Measurements from ENCODE around the gene SDK2.

SDK2 gene

DNA sequence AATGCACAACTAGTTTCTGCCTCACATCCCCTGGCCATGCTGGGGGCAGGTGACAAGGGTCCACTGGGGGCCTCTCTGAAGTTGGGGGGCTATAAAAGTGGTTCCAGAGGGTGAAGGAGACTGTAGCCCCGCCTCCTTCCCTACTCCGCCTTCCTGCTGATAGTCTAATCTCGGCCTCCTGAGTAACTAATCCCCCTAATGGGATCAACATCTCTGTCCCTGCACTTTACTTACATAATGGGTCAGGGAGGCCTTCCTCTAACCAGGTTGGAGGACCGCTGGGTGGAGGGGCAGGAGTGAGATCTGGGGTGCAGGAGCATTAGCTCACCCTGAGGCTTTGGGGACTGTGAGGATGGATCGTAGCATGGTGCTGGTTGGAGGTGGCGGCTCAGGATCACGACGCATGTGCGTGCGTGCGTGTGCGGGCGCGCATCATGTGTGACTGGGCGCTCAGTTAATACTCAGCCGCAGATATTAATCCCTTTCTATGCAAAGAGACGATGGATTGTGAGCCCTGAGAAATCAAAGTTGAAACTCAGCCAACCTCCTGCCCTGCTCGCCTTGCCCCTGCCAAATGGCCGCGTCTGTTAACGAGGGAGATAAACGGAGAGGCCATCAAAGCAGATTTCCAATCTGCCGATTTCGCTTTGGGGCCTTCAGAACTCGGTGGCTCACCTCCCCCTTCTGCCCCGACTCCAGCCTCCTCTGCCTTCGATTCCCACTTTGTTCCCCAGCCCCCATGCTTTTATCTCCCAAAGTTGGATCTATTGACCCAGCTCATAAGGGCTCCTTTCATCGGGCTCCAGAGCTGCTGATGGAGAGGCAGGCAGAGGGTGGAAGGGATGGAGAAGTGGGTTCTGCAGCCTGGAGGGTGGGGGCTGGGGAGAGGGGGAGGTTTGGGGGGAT, 107.3 kb downstream of the SDK2 start:
- TF ChIP-seq POLR2A (IDR thresholded peaks at IDR 0.05; ENCODE audit: low read depth, low read length) = no peak
- no peak for DNase-seq (ENCODE audit: insufficient read length, low spot score)
- FAIRE-seq = no peak

GRCh38 chr17:73535746-73536145, 108.5 kb downstream of the SDK2 start:
- FAIRE-seq = no peak
- TF ChIP-seq POLR2A (IDR thresholded peaks at IDR 0.05; ENCODE audit: low read depth, low read length) = no peak

GRCh38 chr17:73534209-73534909, 109.9 kb downstream of the SDK2 start:
- FAIRE-seq (no peak), DNase-seq (ENCODE audit: insufficient read length, low spot score) (no peak)
- no peak for TF ChIP-seq POLR2A (IDR thresholded peaks at IDR 0.05; ENCODE audit: low read depth, low read length)

More at GRCh38 chr17:73535746-73536145, 108.5 kb downstream of the SDK2 start:
- no peak for DNase-seq (ENCODE audit: insufficient read length, low spot score)

DNA sequence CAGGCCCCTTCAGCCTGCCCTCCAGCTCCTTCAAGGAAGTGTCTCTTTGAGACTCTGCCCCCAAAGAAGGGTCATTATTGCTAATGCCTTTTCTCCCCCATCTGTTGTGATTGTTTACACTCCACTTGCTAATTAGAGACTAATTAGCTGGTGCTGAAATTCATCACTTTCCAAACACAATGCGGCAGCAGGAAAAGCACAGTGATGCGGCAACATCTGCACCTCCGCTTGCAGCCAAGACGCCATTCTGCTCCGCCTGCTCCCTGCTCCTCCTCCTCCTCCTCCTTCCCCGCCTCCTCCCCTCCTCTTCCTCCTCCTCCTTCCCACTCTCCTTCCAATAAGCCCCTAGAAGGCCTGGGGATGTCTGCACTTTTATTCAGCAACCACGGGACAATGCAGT, 110.5 kb downstream of the SDK2 start:
- FAIRE-seq = no peak
- TF ChIP-seq POLR2A (IDR thresholded peaks at IDR 0.05; ENCODE audit: low read depth, low read length) = no peak

DNA sequence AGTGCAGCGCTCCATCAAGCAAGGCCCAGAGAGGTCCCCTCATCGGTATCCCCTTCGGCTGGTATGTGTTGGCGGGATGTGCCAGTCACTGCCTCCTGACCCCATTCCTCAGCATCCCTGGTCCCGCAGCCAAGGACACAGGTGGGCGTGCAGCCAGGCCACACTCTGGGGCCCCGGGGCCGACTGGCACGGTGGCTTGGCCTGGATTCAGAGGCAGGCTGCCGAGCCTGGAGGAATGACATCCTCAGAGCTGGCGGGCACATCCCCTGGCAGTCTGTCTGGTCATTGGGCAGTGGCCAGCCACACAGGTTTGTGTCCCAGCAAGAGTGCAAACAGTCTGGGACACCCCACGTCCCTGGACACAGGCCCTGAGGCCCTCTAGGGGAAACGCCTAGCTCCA, 111.1 kb downstream of the SDK2 start:
- TF ChIP-seq POLR2A (IDR thresholded peaks at IDR 0.05; ENCODE audit: low read depth, low read length) = no peak
- no peak for DNase-seq (ENCODE audit: insufficient read length, low spot score)
- FAIRE-seq = no peak

More for the DNA sequence above, 110.5 kb downstream of the SDK2 start:
- no peak for DNase-seq (ENCODE audit: insufficient read length, low spot score)

DNA sequence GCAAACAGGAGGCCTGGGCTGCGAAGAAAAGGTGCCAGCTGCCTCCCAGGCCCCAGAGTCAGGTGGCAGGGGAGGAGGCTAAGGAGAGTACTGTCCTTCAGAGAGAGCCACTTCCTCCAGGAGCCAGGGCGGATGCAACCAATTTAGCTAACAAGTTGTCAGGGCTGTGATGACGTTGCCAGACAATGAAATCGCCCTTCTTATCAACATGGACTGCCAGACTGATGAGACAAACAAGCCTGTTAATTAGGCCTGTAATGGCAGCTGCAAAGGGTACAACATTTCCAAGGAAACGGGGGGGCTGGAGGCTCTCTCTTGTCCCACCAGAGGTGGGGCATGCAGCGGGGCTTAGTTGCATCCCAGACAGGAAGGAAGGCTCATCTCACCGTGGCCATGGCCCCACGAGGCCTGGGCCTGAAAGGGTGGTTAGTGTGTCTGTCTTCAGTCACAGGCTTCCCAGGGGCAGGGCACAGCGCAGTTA, 111.8 kb downstream of the SDK2 start:
- DNase-seq (ENCODE audit: insufficient read length, low spot score) (no peak), FAIRE-seq (no peak)
- no peak for TF ChIP-seq POLR2A (IDR thresholded peaks at IDR 0.05; ENCODE audit: low read depth, low read length)

DNA sequence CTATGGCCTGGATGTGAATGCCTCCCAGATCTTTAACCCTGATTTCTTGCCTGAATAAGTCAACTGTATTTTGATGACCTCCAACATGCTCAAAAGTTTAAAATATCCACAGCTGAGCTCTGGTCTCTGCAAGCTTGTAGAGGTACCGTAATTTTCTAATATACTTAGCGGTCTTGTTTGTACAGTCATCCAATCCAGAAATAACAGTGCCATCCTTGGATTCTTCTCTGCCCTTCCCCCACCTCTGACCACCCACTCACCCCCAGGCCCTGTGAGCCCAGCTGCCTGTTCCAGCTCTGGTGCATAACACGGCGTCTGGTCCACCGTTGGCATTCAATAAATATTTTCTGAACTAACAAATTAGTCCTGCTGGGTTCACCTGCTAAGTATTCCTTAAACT, 113.1 kb downstream of the SDK2 start:
- no peak for TF ChIP-seq POLR2A (IDR thresholded peaks at IDR 0.05; ENCODE audit: low read depth, low read length)
- FAIRE-seq = no peak
- no peak for DNase-seq (ENCODE audit: insufficient read length, low spot score)

- TF ChIP-seq POLR2A (IDR thresholded peaks at IDR 0.05; ENCODE audit: low read depth, low read length) = no peak
- no peak for DNase-seq (ENCODE audit: insufficient read length, low spot score)
- no peak for FAIRE-seq
These were observed 115.6 kb downstream of the SDK2 start for GRCh38 chr17:73528679-73529078.

- DNase-seq (ENCODE audit: insufficient read length, low spot score) (no peak), FAIRE-seq (no peak)
- no peak for TF ChIP-seq POLR2A (IDR thresholded peaks at IDR 0.05; ENCODE audit: low read depth, low read length)
These were observed 117.3 kb downstream of the SDK2 start for GRCh38 chr17:73526952-73527351.

DNA sequence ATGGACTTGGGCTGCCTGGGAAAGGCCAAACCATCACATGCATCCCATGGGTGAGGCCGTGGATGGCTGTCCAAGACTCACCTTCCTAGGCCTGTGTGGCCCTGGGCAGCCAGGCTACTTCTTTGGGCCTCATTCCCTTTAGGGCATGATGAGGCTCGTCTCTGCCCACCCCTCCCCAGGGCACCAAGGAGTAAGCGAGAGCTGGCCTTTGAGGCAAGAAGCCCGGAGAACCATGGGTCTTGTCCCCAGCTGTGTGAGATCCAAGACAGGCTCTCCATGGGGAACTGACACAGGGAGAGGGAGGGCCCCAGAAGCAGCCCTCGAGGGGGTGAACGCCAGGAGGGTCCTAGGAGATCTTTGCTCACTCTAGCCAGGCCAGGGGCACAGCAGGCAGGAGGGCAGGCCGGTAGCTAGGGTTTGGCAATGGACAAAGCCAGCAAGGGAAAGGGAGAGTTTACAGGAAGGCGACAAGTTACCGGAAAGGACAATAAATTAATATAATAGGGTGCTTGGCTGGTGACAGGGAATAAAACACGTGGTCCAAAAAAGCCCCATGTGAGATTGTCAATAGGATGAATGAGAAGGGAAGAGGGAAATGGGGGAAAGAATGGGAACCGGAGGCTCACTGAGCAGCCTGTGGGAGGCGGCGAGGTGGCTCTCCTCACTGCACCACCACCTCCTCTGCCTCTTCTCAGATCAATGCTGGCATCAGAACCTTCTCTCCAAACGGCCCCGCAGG, 119.1 kb downstream of the SDK2 start:
- FAIRE-seq (no peak), DNase-seq (ENCODE audit: insufficient read length, low spot score) (no peak)
- no peak for TF ChIP-seq POLR2A (IDR thresholded peaks at IDR 0.05; ENCODE audit: low read depth, low read length)

DNA sequence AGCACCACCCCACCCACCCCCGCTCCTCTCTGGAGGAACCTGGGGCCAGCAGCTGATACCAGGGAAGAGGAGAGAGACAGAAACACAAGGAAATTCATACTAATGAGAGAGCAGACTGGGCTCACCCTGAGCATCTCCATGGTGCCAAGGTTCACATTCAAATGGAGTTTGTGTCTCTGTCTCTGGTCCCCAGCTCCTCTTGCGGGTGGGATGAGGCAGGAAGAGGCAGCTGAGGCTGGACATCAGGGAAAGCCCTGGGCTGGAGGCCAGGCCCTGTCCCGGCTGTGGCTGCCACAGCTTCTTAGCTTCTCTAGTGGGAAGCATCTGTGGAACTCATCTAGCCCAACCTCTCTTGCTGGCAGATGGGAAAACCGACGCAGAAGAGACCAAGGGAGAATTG, 121.5 kb downstream of the SDK2 start:
- no peak for TF ChIP-seq POLR2A (IDR thresholded peaks at IDR 0.05; ENCODE audit: low read depth, low read length)
- DNase-seq (ENCODE audit: insufficient read length, low spot score) (no peak), FAIRE-seq (no peak)

DNA sequence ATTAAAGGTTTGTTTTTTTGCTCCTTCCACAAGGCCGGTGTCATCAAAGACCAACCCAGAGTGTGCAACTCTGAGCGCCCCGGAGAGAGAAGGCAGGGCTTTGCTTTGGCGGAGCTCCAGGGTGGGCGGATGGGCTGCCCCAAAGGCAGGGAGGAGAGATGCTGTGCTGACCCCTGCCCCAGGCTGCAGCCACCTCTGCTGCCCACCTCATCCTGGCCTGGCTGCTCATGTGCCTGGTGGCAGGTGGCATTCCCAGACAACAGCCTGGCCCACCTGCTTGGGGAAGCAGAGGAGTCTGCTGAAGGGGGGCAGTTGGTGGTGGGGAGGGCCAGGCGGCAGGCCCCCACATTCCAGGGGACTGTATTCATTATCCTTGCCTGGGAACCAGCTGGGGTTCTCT, 122.1 kb downstream of the SDK2 start:
- DNase-seq (ENCODE audit: insufficient read length, low spot score) (no peak), FAIRE-seq (no peak)
- TF ChIP-seq POLR2A (IDR thresholded peaks at IDR 0.05; ENCODE audit: low read depth, low read length) = no peak

- DNase-seq (ENCODE audit: insufficient read length, low spot score) (no peak), FAIRE-seq (no peak)
- TF ChIP-seq POLR2A (IDR thresholded peaks at IDR 0.05; ENCODE audit: low read depth, low read length) = no peak
These were observed 122.9 kb downstream of the SDK2 start for GRCh38 chr17:73521376-73521775.

- FAIRE-seq (no peak), DNase-seq (ENCODE audit: insufficient read length, low spot score) (no peak)
- TF ChIP-seq POLR2A (IDR thresholded peaks at IDR 0.05; ENCODE audit: low read depth, low read length) = no peak
These were observed 123.9 kb downstream of the SDK2 start for GRCh38 chr17:73520369-73520761.
